Liver (tissue), 3 donors: Measurements from ENCODE around the gene ZNF831.

Experiments used
- CTCF ChIP-seq: fragments of 150-350 bp; IDR thresholded peaks from 2 replicates; pipeline ENCODE4 v1.5.1; 2017; ENCODE audit warnings: improper control_type of control experiment, low read depth, low read length; ENCODE audit not compliant: missing input control
- GABPA ChIP-seq, 2 donors: IDR thresholded peaks in 1 of 2; conservative IDR thresholded peaks in 1 of 2; 2 replicates each; pipeline ENCODE4 v1.6.1; 2016; ENCODE audit warnings: antibody characterized with exemption in 2 of 2, mild to moderate bottlenecking in 1 of 2, moderate library complexity in 1 of 2
- NR2F2 ChIP-seq: IDR thresholded peaks from 2 replicates; pipeline ENCODE4 v1.6.1; 2016; ENCODE audit warnings: antibody characterized with exemption
- RAD21 ChIP-seq, 2 donors: IDR thresholded peaks; 2 replicates each; pipeline ENCODE4 v1.6.1; 2016; ENCODE audit warnings: antibody characterized with exemption in 2 of 2, mild to moderate bottlenecking in 2 of 2
- REST ChIP-seq: IDR thresholded peaks from 2 replicates; pipeline ENCODE4 v1.6.1; 2016; ENCODE audit warnings: antibody characterized with exemption, mild to moderate bottlenecking
- SP1 ChIP-seq: IDR thresholded peaks from 2 replicates; pipeline ENCODE4 v1.6.1; 2018; ENCODE audit warnings: antibody characterized with exemption, mild to moderate bottlenecking
- TAF1 ChIP-seq: conservative IDR thresholded peaks from 2 replicates; pipeline ENCODE4 v1.6.1; 2016; ENCODE audit warnings: antibody characterized with exemption, mild to moderate bottlenecking
- YY1 ChIP-seq: IDR thresholded peaks from 2 replicates; pipeline ENCODE4 v1.6.1; 2016; ENCODE audit warnings: antibody characterized with exemption, mild to moderate bottlenecking
- TF ChIP-seq, protein P1 (sequence below): IDR thresholded peaks from 2 replicates; pipeline ENCODE4 v1.6.1; 2016; ENCODE audit warnings: antibody characterized with exemption
- donor health status: healthy.
- donor health status: healthy.

- TF ChIP-seq CTCF: no peak
- TF ChIP-seq SP1: no peak
- no peak for TF ChIP-seq TAF1
- no peak for TF ChIP-seq REST
- no peak for TF ChIP-seq NR2F2
- TF ChIP-seq YY1: no peak
- no peak for TF ChIP-seq GABPA (IDR thresholded peaks at IDR 0.05 in 1 of 2, conservative IDR thresholded peaks at IDR 0.05 in 1 of 2)
- no peak for TF ChIP-seq RAD21 (IDR thresholded peaks at IDR 0.05)
- TF ChIP-seq, protein P1, sequence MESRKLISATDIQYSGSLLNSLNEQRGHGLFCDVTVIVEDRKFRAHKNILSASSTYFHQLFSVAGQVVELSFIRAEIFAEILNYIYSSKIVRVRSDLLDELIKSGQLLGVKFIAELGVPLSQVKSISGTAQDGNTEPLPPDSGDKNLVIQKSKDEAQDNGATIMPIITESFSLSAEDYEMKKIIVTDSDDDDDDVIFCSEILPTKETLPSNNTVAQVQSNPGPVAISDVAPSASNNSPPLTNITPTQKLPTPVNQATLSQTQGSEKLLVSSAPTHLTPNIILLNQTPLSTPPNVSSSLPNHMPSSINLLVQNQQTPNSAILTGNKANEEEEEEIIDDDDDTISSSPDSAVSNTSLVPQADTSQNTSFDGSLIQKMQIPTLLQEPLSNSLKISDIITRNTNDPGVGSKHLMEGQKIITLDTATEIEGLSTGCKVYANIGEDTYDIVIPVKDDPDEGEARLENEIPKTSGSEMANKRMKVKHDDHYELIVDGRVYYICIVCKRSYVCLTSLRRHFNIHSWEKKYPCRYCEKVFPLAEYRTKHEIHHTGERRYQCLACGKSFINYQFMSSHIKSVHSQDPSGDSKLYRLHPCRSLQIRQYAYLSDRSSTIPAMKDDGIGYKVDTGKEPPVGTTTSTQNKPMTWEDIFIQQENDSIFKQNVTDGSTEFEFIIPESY: no peak
Observed at GRCh38 chr20:59161721-59162120, 1.9 kb upstream of the ZNF831 start.
